Transverse colon (tissue), 4 donors: ENCODE data around the gene JPT1.
A peak's percentile ranks its signal among the peaks of the same experiment; 100 is the strongest.

Experiments
- POLR2AphosphoS5 ChIP-seq, 3 donors: sonication (generic); formaldehyde crosslinking; IDR thresholded peaks; one replicate each; pipeline ENCODE4 v1.6.1; 2016; ENCODE audit warnings: antibody characterized with exemption in 3 of 3
- TF ChIP-seq, protein P1 (sequence below), 5 experiments: fragments of 200-600 bp in 3 of 5; fragments of 450-650 bp in 2 of 5; sonication (generic) in 3 of 5; IDR thresholded peaks; 1 replicate in 2 of 5; 2 replicates in 3 of 5; pipeline ENCODE4 v1.5.1; 2016 to 2017; ENCODE audit warnings: antibody characterized with exemption in 5 of 5, inconsistent platforms in 3 of 5, mild to moderate bottlenecking in 2 of 5, moderate library complexity in 1 of 5

DNA sequence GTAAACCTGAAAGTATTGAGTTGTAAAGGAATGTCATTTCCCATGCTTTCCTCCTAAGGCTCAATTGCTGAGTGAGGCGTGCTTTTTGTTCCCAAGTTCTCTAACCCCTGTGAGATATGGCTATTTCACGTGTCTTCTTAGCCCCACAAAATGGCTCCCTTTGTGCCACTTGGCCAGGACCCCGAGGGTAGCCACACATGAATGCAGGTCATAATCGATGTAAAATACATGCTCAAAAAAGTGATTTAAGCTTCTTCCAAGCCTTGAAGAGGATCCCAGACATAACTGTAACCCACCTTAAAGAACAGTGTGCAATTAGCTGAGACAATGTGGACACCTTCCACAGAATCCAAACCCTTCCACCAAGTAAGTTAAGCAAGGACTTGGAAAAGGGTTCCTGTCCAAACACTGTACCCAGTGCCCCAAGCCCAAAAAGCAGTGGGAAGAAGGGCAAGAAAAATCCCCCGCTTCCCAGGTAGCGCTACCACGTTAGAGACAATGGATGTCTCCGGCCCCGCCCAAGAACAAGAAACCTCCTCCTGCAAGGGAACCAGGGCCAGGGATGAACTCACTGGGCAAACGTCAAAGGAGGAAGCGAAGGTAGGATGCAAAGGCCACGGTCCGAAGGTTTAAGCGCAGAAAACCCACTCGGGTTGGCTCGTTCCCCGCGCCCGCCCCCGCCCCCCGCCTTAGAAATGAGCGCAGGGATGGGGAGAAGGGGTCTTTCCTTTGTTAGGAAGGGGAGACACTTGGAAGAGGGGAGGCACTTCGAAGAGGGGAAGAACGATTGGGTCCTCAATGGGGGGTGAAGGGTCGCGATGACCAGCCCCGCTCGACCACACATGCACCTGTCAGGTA is 1.2 kb downstream of the JPT1 start:
- TF ChIP-seq, protein P1, sequence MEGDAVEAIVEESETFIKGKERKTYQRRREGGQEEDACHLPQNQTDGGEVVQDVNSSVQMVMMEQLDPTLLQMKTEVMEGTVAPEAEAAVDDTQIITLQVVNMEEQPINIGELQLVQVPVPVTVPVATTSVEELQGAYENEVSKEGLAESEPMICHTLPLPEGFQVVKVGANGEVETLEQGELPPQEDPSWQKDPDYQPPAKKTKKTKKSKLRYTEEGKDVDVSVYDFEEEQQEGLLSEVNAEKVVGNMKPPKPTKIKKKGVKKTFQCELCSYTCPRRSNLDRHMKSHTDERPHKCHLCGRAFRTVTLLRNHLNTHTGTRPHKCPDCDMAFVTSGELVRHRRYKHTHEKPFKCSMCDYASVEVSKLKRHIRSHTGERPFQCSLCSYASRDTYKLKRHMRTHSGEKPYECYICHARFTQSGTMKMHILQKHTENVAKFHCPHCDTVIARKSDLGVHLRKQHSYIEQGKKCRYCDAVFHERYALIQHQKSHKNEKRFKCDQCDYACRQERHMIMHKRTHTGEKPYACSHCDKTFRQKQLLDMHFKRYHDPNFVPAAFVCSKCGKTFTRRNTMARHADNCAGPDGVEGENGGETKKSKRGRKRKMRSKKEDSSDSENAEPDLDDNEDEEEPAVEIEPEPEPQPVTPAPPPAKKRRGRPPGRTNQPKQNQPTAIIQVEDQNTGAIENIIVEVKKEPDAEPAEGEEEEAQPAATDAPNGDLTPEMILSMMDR (IDR thresholded peaks at IDR 0.05): no peak
- peak; percentile 42 to 72 (median 70) for TF ChIP-seq POLR2AphosphoS5 (IDR thresholded peaks at IDR 0.05)
